CD4-positive, alpha-beta T cell treated with Interleukin-17A for 1 hour (primary cell): Measurements from ENCODE around the gene MCM9.
A peak's percentile ranks its signal among the peaks of the same experiment; 100 is the strongest.

Experiments
- DNase-seq: peaks from one replicate; pipeline ENCODE4 v3.0.0-alpha.2; 2020

MCM9 gene

GRCh38 chr6:118862443-118862842, 72.5 kb downstream of the MCM9 start:
- DNase-seq, result no peak

GRCh38 chr6:118860880-118861279, 74.1 kb downstream of the MCM9 start:
- no peak for DNase-seq

- no peak for DNase-seq
These were observed 74.6 kb downstream of the MCM9 start for GRCh38 chr6:118860363-118860762.

- no peak for DNase-seq
These were observed 75.4 kb downstream of the MCM9 start for GRCh38 chr6:118859517-118860064.

- no peak for DNase-seq
These were observed 78.7 kb downstream of the MCM9 start for GRCh38 chr6:118856301-118856700.

GRCh38 chr6:118853408-118853807, 81.6 kb downstream of the MCM9 start:
- DNase-seq, result no peak

- peak; percentile 19 for DNase-seq
These were observed 90.0 kb downstream of the MCM9 start for GRCh38 chr6:118844915-118845314.

- DNase-seq, result no peak
These were observed 91.1 kb downstream of the MCM9 start for GRCh38 chr6:118843685-118844390.

- no peak for DNase-seq
These were observed 104.3 kb downstream of the MCM9 start for GRCh38 chr6:118830691-118831090.

- no peak for DNase-seq
These were observed 105.0 kb downstream of the MCM9 start for GRCh38 chr6:118829817-118830478.

- no peak for DNase-seq
These were observed 108.9 kb downstream of the MCM9 start for GRCh38 chr6:118826096-118826495.

- no peak for DNase-seq
These were observed 109.3 kb downstream of the MCM9 start for GRCh38 chr6:118825661-118826060.

- DNase-seq, result no peak
These were observed 119.5 kb downstream of the MCM9 start for GRCh38 chr6:118815495-118815894.

- no peak for DNase-seq
These were observed 121.2 kb downstream of the MCM9 start for GRCh38 chr6:118813775-118814174.

- peak; percentile 24 for DNase-seq
These were observed 122.0 kb downstream of the MCM9 start for GRCh38 chr6:118812970-118813369.

GRCh38 chr6:118810420-118811027, 124.4 kb downstream of the MCM9 start:
- DNase-seq, result peak; percentile 84

GRCh38 chr6:118808793-118809638, 125.9 kb downstream of the MCM9 start:
- DNase-seq, result peak; percentile 77

GRCh38 chr6:118804091-118804490, 130.9 kb downstream of the MCM9 start:
- DNase-seq, result no peak

GRCh38 chr6:118801257-118801656, 133.7 kb downstream of the MCM9 start:
- DNase-seq, result no peak

GRCh38 chr6:118800394-118801071, 134.4 kb downstream of the MCM9 start:
- peak; percentile 92 for DNase-seq

GRCh38 chr6:118799826-118800225, 135.1 kb downstream of the MCM9 start:
- no peak for DNase-seq

- DNase-seq, result peak; percentile 91
These were observed 138.4 kb downstream of the MCM9 start for GRCh38 chr6:118796548-118796947.
